GM19397 (cell line): ENCODE measurements around the gene TARM1.
"Not testable (repeated sequence)": the region's sequence is repeated elsewhere in the genome, so short reads cannot be mapped to it uniquely, and the experiment has no call there.

Experiments used
- ATAC-seq: cut with Tn5 transposase; IDR thresholded peaks from one replicate; pipeline ENCODE4 v1.9.1; 2021; ENCODE audit warnings: mild to moderate bottlenecking, moderate library complexity; ENCODE audit not compliant: unreplicated experiment

Gene TARM1

DNA sequence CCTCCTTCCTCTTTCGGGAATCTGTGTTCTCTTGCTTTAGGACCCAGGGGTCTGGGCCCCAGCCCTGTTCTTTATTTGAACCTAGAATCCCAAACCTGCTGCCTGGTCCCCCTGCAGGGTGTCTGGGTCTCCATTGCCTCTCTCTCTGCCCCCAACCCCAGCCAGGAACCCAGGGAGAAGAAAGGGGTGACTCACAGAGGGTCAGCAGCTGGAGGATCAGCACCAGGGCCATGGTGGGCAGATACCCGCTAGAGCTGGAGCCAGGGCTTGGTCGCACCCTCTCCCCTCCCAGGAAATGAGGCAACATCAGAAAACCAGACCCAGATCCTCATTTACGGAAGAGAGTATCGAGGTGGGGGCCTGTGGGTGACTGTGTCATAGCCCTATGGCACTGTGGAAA, 19.4 kb upstream of the TARM1 start, which contains the start of gene OSCAR:
Gene OSCAR, minus strand, starts transcription at position 243 of the 400 bp plus-strand sequence. Its CDS starts 11 bp downstream, at position 232.
- ATAC-seq = no peak

DNA sequence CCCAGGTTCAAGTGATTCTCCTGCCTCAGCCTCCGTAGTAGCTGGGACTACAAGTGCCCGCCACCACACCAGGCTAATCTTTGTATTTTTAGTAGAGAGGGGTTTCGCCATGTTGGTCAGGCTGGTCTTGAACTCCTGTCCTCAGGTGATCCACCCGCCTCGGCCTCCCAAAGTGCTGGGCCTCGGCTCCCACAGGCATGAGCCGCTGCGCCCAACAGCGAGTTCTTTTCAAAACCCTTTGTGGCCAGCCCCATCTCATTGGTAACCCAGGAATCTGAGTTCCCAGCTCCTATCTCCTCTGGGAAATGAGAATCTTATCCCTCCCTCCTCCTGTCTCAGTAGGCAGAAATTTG, 18.7 kb upstream of the TARM1 start:
- not testable (repeated sequence) for ATAC-seq

DNA sequence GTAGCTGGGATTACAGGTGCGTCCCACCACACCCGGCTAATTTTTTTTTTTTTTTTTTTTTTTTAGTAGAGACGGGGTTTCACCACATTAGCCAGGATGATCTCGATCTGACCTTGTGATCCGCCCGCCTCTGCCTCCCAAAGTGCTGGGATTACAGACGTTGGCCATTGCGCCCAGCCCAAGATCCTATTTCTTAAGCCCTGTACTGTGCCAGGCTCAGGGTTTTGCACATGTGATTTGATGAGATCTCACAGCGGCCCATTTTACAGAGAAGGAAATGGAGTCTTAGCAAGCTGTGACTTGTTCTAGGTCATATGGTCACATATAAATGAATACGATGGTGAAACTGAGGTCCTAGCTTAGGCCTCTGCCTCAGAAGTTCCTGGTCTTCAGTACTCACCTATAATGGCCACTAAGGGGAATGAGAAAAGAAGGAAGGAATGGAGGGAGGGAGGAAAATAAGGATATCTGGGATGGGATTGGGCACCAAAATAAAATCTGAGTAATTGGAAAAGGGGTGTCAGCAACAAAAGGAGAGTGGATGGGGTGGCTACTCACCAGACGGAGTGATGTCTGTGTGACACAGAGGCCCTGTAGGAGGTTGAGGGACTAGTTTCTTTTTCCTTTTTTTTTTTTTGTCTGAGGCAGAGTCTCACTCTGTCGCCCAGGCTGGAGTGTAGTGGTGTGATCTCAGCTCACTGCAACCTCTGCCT, 18.2 kb upstream of the TARM1 start:
- no peak for ATAC-seq

DNA sequence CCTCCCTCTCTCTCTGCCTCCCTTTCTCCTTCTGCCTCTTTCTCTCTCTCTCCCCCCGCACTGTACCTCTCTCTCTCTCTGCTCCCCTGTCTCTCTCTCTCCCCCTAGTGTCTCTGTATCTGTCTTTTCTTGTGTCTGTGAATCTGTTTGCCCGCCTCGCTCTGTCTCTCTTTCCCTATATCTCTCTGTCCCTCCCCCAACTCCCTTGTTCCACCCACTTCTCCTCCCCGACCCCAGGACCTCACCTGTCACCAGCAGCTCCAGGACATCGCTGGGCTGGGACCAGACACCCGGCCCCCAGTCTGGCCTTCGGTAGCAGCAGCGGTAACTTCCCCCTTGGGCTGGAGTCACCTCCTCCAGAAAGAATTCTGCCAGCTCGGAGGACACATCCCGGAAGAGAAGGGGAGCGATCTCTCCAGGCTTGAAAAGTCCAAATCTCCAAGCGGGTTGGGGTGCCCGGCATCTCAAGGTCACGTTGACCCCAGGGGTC, 15.5 kb upstream of the TARM1 start:
- no peak for ATAC-seq

DNA sequence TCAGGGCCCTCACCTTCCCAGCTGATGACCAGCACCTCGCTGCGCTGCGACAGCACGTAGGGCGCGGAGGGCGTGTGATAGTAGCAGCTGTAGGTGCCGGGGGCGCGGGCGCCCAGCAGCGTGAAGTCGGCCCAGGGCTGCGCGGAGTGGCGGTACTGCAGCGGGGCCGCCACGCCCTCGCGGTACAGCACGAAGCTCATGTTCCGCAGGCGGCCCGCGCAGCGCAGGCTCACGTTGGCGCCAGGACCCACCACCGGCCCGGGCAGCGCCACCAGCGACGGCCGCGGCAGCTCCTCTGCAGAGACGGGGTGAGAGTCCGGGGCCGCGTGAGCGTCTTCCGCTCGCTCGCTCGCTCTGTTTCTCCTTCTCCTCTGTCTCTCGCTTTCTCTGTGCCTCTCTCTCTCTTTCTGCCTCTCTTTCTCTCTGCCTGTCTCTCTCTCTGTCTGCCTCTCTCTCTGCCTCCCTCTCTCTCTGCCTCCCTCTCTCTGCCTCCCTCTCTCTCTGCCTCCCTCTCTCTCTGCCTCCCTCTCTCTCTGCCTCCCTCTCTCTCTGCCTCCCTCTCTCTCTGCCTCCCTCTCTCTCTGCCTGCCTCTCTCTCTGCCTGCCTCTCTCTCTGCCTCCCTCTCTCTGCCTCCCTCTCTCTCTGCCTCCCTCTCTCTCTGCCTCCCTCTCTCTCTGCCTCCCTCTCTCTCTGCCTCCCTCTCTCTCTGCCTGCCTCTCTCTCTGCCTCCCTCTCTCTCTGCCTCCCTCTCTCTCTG, 14.9 kb upstream of the TARM1 start:
- ATAC-seq = not testable (repeated sequence)

DNA sequence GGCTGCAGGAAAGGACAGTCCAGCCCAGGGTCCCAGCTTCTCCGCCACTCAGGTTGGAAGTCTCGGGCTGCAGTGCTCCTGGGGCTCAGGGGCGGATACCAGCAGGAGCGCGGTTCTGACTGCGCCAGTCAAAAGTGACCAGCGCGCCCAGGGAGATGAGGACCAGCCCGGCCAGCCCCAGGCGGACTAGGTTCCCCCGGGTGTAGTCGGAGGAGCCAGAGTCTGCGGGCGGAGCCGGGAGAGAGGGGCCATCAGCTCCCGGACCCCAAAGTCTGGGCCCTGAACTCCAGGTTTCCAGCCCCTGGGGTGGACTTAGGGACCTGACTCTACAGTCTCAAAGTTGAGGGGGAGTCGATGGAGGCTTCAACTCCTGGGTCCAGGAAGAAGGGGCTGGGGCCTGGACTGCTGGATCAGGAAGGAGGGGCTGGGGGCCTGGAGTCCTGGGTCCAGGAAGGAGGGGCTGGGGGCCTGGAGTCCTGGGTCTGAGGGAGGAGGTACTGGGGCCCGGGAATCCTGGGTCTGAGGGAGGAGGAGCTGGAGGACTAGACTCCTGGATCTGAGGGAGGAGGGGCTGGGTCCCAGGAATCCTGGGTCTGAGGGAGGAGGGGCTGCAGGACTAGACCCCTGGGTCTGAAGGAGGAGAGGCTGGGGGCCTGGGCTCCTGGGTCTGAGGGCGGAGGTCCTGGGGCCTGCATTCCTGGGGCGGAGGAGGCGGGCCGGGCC, 14.1 kb upstream of the TARM1 start:
- ATAC-seq = no peak

DNA sequence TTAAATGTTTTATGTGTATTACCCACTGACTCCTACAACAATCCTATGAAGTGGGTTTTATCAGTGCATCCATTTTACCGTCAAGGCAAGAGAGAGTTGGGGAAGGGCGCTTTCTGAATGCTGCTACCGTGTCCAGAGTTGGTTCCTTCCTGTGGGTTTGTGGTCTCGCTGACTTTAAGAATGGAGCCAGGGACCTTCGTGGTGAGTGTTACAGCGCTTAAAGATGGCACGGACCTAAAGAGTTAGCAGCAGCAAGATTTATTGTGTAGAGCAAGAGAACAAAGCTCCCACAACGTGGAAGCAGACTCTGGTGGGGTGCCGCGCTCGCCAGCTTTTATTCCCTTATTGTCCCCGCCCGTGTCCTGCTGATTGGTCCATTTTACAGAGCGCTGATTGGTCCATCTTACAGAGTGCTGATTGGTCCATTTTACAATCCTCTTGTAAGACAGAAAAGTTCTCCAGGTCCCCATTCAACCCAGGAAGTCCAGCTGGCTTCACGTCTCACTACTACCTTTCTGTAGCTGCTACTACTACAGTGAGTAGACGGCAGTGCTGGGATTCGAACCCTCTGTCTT, 13.3 kb upstream of the TARM1 start:
- ATAC-seq = no peak

DNA sequence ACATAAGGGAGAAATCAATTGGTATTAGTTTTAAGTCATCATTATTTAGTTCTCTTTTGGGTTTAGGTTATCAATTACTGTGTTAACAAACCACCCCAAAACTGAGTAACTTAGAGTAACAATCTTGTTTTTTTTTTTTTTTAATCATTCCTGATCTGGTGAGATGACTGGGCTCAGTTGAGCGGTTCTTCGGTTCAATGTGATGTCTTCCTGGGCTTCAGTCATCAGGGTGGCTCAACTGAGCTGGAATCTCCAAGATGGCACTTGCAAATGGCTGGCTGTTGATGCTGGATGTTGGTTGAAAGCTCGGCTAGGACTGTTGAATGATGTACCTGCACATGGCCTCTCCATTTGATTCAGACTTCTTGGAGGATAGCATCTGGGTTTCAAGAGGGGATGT, 3.2 kb upstream of the TARM1 start:
- ATAC-seq = no peak

DNA sequence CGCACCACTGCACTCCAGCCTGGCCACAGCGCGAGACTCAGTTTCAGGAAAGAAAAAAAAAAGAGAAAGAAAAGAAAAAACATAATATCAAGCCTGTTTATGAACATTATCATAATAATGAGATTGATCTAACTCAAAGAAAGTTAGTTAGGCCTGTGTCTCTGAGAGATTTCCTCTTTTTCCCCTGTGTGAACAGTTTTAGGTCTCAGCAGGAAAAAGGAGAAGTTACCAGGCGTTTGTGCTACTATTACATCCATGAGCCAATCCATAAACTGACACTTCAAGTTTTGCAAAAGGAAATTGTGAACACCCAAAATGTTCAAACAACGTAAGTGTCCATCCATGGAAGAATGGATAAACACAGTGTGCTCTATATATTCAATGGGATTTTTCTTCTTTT, 3.8 kb downstream of the TARM1 start:
- no peak for ATAC-seq

DNA sequence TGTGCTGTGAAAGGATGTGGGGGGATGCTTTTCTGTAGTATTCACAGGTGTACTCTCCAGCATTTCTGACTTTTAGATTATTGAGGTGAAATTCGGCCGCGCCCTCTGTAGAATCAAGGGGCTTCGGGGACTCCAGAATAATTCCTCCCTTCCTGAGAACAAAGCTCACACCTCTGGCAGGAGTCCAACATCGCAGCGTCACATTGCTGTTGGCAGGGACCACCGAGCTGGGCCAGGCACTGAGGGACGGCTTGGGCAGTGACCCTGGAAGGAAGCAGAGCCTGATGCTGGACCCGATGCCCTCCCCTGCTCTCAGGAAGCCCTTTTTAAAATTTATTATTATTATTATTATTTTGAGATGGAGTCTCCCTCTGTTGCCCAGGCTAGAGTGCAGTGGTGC, 6.3 kb downstream of the TARM1 start:
- no peak for ATAC-seq

DNA sequence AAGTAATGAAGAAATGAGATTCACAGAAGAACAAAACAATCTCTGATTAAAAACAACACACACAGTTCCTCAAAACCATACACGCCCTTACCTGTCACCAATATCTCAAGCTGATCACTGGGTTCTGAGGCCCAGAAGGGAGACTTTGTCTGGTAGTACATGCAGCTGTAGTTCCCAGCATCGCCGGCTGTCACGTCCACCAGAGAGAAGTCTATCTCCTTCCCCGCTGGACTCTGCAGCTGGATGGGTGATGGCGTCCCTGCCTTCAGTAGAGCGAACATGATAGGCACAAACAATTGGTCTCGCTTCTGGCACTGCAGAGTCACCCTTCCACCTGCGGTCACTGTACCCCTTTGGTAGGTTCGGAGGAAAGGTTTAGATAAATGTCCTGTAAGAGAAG, 7.3 kb downstream of the TARM1 start:
- no peak for ATAC-seq

DNA sequence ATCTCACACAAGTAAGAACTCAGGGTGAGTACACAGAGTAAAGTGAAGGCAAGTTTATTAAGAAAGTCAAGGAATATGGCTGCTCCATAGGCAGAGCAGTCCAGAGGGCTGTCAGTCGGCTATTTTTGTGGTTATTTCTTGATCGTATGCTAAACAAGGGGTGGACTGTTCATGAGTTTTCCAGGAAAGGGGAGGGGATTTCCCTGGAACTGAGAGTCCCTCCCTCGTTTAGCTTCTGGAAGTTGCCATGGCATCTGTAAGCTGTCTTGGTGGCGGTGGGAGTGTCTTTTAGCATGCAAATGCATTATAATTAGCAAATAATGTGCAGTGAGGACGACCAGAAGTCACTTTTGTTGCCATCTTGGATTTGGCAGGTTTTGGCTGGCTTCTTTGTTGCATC, 11.7 kb downstream of the TARM1 start:
- no peak for ATAC-seq

DNA sequence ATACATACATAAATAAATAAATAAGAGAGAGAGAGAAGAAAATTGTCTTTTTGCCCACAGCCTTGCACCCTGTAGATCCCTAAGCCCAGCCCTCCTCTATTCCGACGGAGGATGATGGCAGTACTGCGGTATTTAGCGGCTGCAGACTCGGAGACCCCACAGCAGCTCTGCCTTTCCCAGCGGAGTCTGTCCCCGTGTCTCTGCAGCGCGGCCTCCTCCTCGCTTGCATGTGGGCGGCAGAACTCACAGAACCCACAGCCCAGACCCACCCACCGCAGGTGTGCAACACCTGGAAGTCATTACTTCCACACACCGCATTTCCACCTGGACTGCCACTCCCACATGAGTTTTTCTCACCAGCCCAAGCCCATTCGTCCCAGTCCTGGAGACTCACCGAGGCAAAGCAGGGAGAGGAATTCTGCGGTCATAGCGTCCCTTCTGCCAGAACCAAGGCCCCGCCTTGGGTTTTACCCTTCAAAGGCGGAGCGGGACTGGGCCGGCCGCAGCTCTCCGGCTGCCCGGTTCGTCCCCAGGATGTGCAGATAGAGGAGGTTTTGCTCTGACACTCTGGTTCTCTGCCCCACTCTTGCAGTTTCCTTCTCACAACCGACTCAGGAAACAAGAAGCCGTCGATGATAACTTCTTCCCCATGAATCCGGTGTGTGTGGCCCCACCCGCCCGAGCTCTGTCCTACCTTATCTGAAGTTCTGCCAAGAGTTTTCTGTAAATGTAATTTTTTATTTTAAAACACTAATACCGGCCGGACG, 17.6 kb downstream of the TARM1 start, which contains the start of gene VSTM1:
Gene VSTM1, minus strand, starts transcription at position 548 of the 767 bp plus-strand sequence. Its CDS starts 120 bp downstream, at position 428.
- ATAC-seq = no peak

DNA sequence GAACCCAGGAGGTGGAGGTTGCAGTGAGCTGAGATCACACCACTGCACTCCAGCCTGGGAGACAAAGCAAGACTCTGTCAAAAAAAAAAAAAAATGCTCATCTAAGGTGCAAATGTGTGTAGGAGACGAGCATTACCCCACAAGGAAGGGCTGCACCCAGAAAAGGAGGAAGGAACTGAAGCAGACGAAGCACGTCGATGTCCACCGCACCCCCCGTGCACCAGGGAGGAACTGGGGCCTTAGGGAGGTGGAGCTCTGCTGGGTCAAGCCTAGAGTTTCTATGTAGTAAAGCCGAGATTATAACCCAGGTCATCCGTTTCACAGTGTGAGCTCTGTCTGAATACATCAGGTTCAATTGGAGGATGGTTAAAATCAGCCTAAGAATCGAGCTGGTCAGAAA, 18.5 kb downstream of the TARM1 start:
- no peak for ATAC-seq

DNA sequence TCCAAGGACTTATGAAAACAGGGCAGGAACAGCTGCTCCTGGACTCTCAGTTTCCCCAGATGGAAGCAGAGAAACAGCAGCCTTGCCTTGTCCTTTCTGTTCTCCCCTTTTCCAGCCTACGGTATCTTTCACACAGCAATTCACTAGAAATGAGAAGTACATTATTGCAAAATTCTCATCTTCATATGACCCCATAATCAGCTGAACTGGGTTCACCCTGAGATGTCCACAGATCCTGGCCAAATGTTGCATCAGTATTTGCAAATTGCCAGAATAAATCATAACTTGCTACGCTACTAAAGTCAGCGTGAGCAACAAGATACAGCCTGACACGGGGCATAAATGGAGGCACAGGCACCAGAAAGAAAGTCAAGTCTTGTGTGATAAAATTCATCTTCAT, 33.5 kb downstream of the TARM1 start:
- ATAC-seq = no peak

DNA sequence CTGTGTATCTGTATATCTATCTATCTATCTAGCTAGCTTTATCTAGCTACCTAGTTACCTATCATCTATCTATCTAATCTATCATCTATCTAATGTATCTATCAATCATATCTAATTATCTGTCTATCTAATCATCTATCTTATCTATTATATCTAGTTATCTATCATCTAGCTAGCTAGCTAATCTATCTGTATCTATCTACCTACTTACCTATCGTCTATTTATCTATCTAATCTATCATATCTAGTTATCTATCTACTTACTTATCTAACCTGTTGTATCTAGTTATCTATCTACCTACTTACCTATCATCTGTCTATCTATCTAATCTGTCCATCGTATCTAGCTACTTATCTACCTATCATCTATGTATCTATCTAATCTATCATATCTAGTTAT, 35.4 kb downstream of the TARM1 start:
- no peak for ATAC-seq

DNA sequence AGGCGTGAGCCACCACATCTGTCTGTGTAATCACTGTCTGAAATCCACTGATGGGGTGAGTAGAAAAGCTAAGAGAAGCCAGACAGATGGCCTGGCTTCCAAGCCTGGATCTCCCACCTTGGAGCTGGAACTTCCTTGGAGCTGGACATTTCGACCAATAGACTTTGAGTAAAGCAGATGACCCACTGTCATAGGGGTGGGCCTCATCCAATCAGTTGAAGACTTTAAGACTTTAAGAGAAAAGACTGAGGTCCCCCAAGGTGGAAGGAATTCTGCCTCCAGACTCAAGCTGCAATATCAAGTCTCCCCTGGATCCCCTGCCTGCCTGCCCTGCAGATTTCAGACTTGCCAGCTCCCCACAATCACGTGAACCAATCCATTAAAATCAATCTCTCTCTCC, 38.2 kb downstream of the TARM1 start:
- ATAC-seq = no peak

DNA sequence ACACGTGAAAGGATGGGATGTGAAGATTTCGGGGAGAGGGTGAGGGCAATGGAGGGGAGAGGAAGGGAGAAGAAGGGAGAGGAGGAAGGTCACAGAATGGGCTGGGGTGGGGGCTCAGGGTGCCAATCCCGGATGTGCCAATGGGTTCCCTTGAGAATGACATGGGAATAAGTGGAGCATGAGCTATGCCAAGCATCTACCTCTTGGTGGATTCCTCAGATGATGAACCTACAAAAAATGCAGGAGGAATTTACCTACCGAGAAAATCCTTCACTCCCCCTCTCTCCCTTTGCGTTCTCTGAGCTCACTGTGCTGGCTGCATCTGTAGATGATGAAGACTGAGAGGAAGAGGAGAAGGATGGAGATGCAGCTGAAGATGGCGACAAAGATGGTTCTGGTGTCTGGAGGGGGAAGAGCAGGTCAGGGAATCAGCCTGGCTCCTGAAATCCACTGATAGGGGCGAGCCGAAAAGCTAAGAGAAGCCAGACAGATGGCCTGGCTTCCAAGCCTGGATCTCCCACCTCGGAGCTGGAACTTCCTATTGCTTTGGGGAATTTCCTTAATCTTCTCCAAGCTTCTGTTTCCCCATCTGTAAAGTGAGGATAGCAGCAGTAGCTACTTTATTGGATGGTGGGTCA, 39.1 kb downstream of the TARM1 start:
- ATAC-seq = no peak

DNA sequence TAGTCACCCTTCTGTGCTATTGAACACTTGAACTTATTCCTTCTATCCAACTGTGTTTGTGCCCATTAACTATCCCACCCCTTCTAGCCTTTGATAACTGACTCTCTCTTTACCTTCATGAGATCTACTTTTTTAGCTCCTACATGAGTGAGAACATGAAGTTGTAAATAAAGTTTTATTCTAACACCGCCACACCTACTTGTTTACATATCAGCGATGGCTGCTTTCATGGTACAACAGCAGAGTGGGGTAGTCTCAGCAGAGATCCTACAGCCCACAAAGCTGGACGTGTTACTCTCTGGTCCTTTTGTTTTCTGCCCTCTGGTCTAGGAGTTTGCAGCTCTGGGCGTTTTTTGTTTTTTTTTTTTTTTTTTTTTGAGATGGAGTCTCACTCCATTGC, 41.2 kb downstream of the TARM1 start:
- no peak for ATAC-seq

DNA sequence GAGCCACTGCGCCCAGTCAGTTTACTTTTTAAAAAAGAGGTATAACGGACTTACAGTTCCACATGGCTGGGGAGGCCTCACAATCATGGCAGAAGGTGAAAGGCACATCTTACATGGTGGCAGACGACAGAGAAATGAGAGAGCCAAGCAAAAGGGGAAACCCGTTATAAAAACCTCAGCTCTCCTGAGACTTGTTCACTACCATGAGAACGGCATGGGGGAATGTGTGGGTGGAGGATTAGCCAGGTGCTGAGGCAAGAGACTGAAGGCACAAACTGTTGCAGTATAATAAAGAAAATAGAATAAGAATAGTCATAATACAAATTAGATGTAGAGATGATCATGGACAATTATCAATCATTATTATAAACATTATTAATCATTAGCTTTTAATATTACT, 44.6 kb downstream of the TARM1 start:
- not testable (repeated sequence) for ATAC-seq
